Measurements from ENCODE around the gene ANGPTL3. TPM values are rescaled to one million over a fixed set of nuclear protein-coding genes. Genes with fewer than 3 reads are reported as not detected.
A peak's percentile ranks its signal among the peaks of the same experiment; 100 is the strongest.

The ANGPTL3 gene
- total and polyA plus RNA-seq, 2 of the 13 experiments (the other 11 are each of a cell fraction or from before 2014, with no cell fraction given): 0.40 to 0.51 TPM

- peak; percentile 79; the same call in 1 of the 2 replicates for TF ChIP-seq HOMEZ (CRISPR knock-in tag; IDR thresholded peaks at IDR 0.05; ENCODE audit: low read depth)
- TF ChIP-seq TERF1 (CRISPR knock-in tag; IDR thresholded peaks at IDR 0.05): no peak
- TF ChIP-seq RFXAP (CRISPR knock-in tag; IDR thresholded peaks at IDR 0.05; ENCODE audit: borderline replicate concordance): no peak
- no peak for TF ChIP-seq ZNF567 (CRISPR knock-in tag; IDR thresholded peaks at IDR 0.05; ENCODE audit: borderline replicate concordance)
- peak; percentile 92 for TF ChIP-seq PPARG (CRISPR knock-in tag; conservative IDR thresholded peaks at IDR 0.05)
- TF ChIP-seq KDM6A (CRISPR knock-in tag; IDR thresholded peaks at IDR 0.05; ENCODE audit: low read depth): no peak
- TF ChIP-seq KDM5A (IDR thresholded peaks at IDR 0.05; ENCODE audit: borderline replicate concordance, low read length): no peak
- TF ChIP-seq FOXA3 (CRISPR knock-in tag; IDR thresholded peaks at IDR 0.05): peak; percentile 46
- TF ChIP-seq ZNF207 (IDR thresholded peaks at IDR 0.05; ENCODE audit: borderline replicate concordance): no peak
- TF ChIP-seq PAXIP1 (CRISPR knock-in tag; conservative IDR thresholded peaks at IDR 0.05): peak; percentile 64
- no peak for TF ChIP-seq ZNF367 (CRISPR knock-in tag; IDR thresholded peaks at IDR 0.05; ENCODE audit: borderline replicate concordance)
- no peak for TF ChIP-seq POLR2AphosphoS2 (IDR thresholded peaks at IDR 0.05; ENCODE audit: low read depth, low read length)
- no peak for TF ChIP-seq BHLHE40 (IDR thresholded peaks at IDR 0.05; ENCODE audit: low read length)
- TF ChIP-seq ZNF556 (CRISPR knock-in tag; IDR thresholded peaks at IDR 0.05; ENCODE audit: borderline replicate concordance): no peak
- TF ChIP-seq PRPF4 (IDR thresholded peaks at IDR 0.05; ENCODE audit: low read depth, low read length, poor library complexity, severe bottlenecking): no peak
- TF ChIP-seq ZNF570 (CRISPR knock-in tag; IDR thresholded peaks at IDR 0.05; ENCODE audit: borderline replicate concordance): no peak
- TF ChIP-seq TFAP4 (IDR thresholded peaks at IDR 0.05; ENCODE audit: borderline replicate concordance, low read depth): no peak
- no peak for TF ChIP-seq HHEX (CRISPR knock-in tag; IDR thresholded peaks at IDR 0.05)
- TF ChIP-seq YEATS4 (CRISPR knock-in tag; IDR thresholded peaks at IDR 0.05; ENCODE audit: borderline replicate concordance): no peak
- no peak for TF ChIP-seq MLXIP (CRISPR knock-in tag; IDR thresholded peaks at IDR 0.05; ENCODE audit: borderline replicate concordance)
- TF ChIP-seq ZKSCAN8 (CRISPR knock-in tag; IDR thresholded peaks at IDR 0.05; ENCODE audit: borderline replicate concordance): no peak
These were observed 11.6 kb downstream of the ANGPTL3 start (continued) for GRCh38 chr1:62608905-62609304.
